GM21723 (cell line): ENCODE measurements around the gene SAXO2.
"Not testable (repeated sequence)": the region's sequence is repeated elsewhere in the genome, so short reads cannot be mapped to it uniquely, and the experiment has no call there.

Experiments
- ATAC-seq: cut with Tn5 transposase; IDR thresholded peaks from one replicate; pipeline ENCODE4 v1.9.1; 2021; ENCODE audit warnings: mild to moderate bottlenecking, moderate library complexity; ENCODE audit not compliant: unreplicated experiment

SAXO2 gene

DNA sequence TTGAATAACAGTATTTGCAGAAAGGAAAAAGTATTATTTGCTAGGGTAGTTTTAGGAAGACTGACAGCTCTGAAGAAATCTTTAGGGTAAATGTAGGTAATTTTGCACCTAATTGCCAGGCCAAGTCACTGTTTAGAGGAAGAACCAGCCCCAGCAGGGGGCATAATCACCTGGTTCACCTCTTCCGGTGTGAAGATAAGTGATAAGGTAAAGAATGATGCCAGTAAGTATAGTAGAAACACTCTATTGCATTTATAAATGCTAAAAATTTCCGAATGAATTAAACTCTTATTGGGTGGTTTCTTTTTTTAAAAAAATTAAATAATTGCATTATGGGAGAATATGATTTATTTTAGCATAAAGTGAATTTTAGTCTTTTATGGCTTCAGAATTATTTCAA is 21.8 kb downstream of the SAXO2 start:
- not testable (repeated sequence) for ATAC-seq

DNA sequence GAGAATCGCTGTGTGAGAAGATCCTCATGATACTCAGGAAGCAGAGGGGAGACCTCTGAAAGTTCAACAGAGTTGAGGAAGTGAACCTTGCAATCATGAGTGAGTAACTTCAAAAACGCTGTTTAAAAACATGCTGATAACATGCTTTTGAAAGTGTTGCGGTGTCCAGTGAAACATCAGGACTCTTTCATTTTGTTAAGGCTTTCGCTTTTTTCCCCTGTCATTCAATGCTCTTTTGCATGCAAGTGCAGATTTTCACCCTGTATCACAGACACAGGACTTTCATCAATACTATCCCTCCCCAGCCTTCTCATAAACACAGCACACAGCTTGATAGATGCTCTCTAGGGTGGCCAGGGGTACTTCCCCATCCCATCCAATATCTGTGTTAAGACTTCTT is 23.9 kb downstream of the SAXO2 start:
- ATAC-seq, result peak; percentile 84

DNA sequence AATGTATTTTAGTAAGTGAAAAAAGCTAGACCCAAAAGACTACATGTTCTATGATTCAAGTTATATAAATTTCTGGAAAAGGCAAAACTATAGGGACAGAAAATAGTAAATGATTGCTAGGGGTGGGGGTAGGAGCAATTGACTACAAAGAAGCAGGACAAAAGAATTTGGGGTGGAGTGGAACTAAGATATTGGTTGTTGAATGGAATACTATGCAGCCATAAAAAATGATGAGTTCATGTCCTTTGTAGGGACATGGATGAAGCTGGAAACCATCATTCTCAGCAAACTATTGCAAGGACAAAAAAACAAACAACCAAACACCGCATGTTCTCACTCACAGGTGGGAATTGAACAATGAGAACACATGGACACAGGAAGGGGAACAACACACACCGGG is 25.6 kb downstream of the SAXO2 start:
- ATAC-seq, result not testable (repeated sequence)

DNA sequence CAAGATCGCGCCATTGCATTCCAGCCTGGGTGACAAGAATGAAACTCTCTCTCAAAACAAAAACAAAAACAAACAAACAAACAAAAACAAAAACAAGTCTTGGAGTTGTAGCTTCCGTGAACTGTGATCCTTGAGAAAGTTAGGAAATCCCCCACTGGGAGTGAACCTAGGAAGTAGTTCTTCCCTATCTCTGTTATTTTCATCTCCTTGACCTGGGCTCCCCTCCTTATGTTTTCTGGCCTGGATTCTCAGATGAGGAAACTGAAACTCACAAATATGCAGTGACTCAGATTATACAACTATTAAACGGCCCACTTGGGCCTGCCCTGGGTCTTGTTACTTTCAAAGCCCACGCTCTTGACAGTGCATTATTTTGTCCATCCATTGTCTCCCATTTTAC is 29.7 kb downstream of the SAXO2 start:
- ATAC-seq, result no peak

DNA sequence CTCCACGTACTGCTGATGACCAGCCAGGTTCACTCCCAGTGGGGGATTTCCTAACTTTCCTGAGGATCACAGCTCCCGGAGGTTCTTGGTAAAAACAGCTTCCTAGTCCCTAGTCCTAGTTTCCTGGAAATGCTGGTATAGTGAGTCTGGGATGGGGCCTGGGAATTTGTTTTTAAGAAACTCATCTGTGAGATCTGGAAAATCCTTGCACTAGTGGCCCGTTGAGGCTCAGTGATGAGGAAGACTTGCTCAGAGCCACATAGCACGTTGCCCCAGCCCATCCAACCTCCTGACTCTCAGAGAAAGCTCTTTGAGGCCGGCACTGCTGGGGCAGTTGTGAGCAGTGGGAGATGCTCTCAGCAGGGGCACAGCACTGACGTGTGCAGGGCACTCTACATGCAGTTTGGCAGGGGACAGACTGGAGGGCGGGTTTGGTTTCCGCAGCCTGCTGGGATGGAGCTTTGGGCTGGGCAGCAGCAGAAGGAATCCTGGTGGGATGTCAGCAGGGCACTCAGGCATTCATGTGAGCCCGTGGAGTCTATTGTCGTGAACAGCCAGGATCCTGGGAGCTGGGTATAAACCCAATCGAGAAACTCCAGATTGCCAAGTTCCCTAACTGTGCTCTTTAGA is 31.6 kb downstream of the SAXO2 start:
- ATAC-seq, result no peak

- ATAC-seq, result no peak
These were observed 34.9 kb downstream of the SAXO2 start for GRCh38 chr15:82297546-82297945.

DNA sequence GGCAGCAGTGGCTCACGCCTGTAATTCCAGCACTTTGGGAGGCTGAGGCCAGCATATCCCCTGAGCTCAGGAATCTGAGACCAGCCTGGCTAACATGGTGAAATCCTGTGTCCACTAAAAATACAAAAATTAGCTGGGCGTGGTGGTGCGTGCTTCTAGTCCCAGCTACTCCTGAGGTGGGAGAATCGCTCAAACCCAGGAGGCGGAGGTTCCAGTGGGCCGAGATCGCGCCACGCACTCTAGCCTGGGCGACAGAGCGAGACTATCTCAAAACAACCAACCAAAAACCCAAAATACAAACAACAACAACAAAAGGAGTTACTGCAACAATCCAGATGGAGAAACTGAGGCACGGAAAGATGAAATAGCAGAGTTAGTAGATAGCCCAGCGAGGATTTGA is 35.4 kb downstream of the SAXO2 start:
- no peak for ATAC-seq

- ATAC-seq, result no peak
These were observed 35.9 kb downstream of the SAXO2 start for GRCh38 chr15:82298520-82298919.

DNA sequence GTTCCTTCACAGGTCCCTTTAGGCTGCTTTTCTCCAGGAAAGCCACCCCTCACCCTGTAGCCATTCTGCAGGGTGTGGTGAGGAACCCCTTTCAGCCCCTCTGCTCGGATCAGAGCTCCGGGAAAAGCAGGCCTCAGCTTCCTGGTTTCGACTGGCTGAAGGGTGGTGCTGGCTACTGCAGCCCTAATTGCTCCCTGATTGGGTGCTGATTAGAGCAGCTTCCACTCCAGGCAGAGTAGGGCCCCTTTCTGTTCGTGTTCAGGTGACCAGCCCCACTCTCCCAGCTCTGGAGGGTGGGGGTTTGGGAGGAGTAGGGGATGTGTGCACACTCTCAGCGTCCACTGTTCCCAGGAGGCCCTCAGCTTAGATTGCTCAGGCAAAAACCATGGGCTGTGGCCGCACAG is 36.9 kb downstream of the SAXO2 start:
- ATAC-seq, result not testable (repeated sequence)

- not testable (repeated sequence) for ATAC-seq
These were observed 37.7 kb downstream of the SAXO2 start for GRCh38 chr15:82300326-82300725.

DNA sequence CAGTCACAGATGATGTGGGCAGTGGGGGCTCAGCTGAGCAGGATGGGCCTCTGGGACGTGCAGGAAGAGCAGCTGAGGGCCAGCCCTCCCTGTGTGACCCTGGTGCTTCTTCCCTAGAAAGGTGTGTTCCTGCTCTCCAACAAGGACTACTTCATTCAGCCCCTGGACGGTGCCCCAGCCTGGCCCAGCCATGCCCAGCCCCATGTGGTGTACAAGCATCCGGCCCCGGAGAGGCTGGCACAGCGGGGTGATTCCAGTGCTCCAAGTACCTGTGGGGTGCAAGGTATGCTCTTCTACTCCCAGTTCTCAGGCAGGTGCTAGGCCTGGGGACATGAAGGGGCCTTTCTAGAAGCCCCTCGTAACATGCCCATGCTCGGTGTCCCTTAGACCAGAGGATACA is 38.3 kb downstream of the SAXO2 start:
- ATAC-seq, result no peak

DNA sequence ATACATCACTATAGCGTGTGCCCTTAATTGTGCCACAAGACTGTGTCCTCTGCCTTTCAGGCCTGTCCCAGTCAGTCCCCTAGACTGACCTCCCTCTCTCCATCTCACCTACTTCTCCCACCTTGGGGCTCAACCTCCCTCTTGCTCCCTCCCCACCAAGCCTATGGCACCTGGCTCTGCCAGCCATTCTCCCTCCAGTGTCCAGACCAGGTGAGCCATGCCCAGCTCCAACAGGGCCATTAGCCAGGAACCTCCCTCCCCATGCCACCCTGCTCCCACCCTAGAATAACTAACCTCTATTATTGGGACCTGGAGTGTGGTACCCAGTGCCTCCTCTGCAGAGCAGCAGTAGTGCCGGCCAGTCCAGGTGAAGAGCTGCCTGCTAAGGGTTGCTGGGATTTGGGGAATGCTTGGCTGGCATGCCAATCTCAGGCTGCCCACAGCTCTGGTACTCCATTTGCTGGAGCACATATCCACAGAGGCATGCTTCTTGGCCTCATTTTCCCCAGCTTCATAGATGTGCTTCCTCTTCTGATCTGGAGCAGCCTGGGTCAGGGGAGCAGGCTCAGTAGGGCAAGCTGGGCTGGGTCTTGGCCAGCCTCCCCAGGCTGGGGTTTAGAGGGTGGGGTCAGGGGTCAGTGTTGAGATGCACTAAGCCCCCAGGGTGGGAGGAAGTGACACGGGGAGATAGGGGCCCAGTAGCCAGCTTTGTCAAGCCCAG is 38.8 kb downstream of the SAXO2 start:
- ATAC-seq, result no peak

- no peak for ATAC-seq
These were observed 41.5 kb downstream of the SAXO2 start for GRCh38 chr15:82303956-82304777.

DNA sequence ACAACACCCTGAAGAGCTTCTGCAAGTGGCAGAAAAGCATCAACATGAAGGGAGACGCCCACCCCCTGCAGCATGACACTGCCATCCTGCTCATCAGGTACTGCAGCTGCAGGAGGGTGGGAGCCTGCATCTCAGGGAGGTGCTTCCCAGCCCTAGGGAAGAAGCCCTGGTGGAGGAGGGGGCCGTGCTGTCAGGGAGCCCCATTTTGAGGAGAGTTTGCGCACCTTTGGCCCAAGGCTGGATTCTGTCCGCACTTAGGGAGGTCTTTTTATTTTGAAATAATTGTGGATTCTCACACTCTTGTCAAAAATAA is 42.1 kb downstream of the SAXO2 start:
- no peak for ATAC-seq

- ATAC-seq, result no peak
These were observed 43.0 kb downstream of the SAXO2 start for GRCh38 chr15:82305621-82306048.

DNA sequence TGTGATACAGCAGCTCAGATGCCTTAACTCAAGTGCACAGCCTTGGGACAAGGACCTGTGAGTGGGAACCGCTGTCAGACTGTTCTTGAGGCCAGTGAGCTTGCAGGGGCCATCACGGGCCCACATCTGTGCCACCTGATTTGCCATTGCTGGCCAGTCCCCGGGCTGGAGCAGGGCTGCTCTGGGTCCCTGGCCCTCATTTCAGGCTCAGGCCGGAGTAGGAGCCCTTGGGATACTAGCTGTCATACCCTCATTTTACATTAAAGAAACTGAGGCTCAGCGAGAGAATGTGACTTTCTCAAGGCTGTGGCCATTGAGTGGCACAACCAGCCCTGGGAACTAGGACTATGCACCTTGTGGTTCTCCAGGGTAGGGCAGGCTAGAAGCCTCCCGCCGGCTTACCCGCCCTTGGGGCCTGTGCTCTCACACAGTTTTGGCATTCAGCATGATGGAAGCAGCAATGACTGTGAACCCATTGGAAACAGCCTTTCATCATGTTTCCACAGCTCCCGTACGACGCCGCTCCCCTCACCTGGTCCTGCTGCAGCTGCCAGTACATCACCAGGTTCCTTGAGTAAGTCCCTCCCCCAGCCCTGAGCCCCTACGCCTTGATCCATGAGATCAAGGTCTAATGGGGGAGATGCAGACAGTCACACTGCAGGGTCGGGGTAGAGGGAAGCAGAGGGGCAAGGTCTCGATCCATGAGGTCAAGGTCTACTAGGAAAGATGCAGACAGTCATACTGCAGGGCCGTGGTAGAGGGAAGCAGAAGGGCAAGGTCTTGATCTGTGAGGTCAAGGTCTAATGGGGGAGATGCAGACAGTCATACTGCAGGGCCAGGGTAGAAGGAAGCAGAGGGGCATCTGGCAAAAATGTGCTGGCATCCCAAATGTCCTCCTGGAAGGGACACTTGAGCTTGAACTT is 44.4 kb downstream of the SAXO2 start:
- ATAC-seq, result no peak

DNA sequence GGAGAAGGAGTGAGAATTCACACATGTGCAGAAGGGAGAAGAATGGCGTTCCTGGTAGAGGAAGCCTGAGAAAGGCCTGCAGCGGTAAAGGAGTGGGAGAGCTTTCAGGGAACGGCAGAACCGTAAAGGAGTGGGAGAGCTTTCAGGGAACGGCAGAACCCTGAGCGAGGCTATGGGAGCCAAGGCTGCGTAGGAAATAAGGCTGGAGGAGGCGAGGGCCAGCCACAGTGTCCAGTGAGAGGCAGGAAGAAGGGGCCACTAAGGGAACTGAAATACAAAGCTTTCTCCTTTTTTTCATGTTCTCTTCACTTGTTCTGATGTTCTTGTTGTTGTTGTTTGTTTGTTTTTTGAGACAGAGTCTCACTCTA is 45.1 kb downstream of the SAXO2 start:
- no peak for ATAC-seq

DNA sequence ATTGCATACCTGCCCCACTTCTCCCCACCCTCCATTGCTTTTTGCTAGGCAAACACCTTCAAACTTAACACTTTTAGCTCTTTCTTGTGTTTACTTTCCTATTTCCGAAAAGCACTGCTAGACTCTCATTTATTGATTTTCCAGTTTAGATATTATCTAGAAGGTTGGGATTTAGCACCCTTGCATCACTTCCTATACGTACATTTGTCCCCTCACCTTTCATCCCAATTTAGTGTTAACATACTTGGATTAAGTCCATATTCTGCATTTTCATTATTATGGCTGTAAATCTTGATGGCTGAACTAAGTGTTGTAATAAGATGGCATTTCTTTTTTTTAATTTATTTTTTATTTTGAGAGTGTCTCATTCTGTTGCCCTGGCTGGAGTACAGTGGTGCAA is 47.2 kb downstream of the SAXO2 start:
- no peak for ATAC-seq

- not testable (repeated sequence) for ATAC-seq
These were observed 48.7 kb downstream of the SAXO2 start for GRCh38 chr15:82311321-82311720.

- ATAC-seq, result no peak
These were observed 50.1 kb downstream of the SAXO2 start for GRCh38 chr15:82312586-82313349.
